ENCODE results near the gene SPTB. TPM values are rescaled to one million over a fixed set of nuclear protein-coding genes. Genes with fewer than 3 reads are reported as not detected.

The SPTB gene
- total RNA-seq, 4 donors from 2014 or later: 1.1 to 3.5 (median 1.4) TPM

- ATAC-seq (ENCODE audit: low FRiP score) (no peak), DNase-seq (ENCODE audit: low spot score) (no peak)
- no peak for TF ChIP-seq CTCF (IDR thresholded peaks at IDR 0.05)
These were observed 107.2 kb downstream of the SPTB start for GRCh38 chr14:64772397-64772950.

- ATAC-seq (ENCODE audit: low FRiP score): no peak
- no peak for TF ChIP-seq CTCF (IDR thresholded peaks at IDR 0.05)
These were observed 108.5 kb downstream of the SPTB start for GRCh38 chr14:64771161-64771560.

GRCh38 chr14:64770751-64771150 is 109.0 kb downstream of the SPTB start:
- ATAC-seq (ENCODE audit: low FRiP score): no peak
- no peak for TF ChIP-seq CTCF (IDR thresholded peaks at IDR 0.05)
- no peak for DNase-seq (ENCODE audit: low spot score)

More at GRCh38 chr14:64771161-64771560, 108.5 kb downstream of the SPTB start:
- DNase-seq (ENCODE audit: low spot score): no peak

GRCh38 chr14:64769096-64770020 is 110.3 kb downstream of the SPTB start:
- ATAC-seq (ENCODE audit: low FRiP score) (no peak), DNase-seq (ENCODE audit: low spot score) (no peak)
- TF ChIP-seq CTCF (IDR thresholded peaks at IDR 0.05): no peak

- ATAC-seq (ENCODE audit: low FRiP score): no peak
- DNase-seq (ENCODE audit: low spot score): no peak
- TF ChIP-seq CTCF (IDR thresholded peaks at IDR 0.05): no peak
These were observed 111.2 kb downstream of the SPTB start for GRCh38 chr14:64768401-64769095.

GRCh38 chr14:64767215-64767964 is 112.3 kb downstream of the SPTB start:
- ATAC-seq (ENCODE audit: low FRiP score) (no peak), DNase-seq (ENCODE audit: low spot score) (no peak)
- no peak for TF ChIP-seq CTCF (IDR thresholded peaks at IDR 0.05)

Measured in omental fat pad (tissue), 4 donors.